Natural killer cell treated with Interleukin-12 subunit alpha and Interleukin-12 subunit beta and Interleukin-15 and Interleukin-18, amount 100 ng/mL, for 72 hours (primary cell): ENCODE measurements around the gene ROPN1L. TPM values are rescaled to one million over a fixed set of nuclear protein-coding genes. Genes with fewer than 3 reads are reported as not detected.
"Not testable (repeated sequence)": the region's sequence is repeated elsewhere in the genome, so short reads cannot be mapped to it uniquely, and the experiment has no call there.

Source experiments
- ATAC-seq, 2 donors: fragments of 150-1000 bp; cut with Tn5 transposase in 1 of 2; sonication (Bioruptor Pico), chemical (Tn5 transposase) in 1 of 2; 2 replicates each; pipeline ENCODE4 v1.10.0; 2021
- DNase-seq: peaks from one replicate; pipeline ENCODE4 v3.0.0; 2022; ENCODE audit warnings: low spot score
- H3K27ac Mint-ChIP-seq, 2 donors: 1 replicate in 1 of 2; 2 replicates in 1 of 2; pipeline ENCODE4 v1.8.0; 2022; ENCODE audit warnings: mixed read lengths in 2 of 2, mild to moderate bottlenecking in 1 of 2, moderate library complexity in 1 of 2
- H3K27me3 Mint-ChIP-seq, 2 donors: 1 replicate in 1 of 2; 2 replicates in 1 of 2; pipeline ENCODE4 v1.8.0; 2022; ENCODE audit warnings: mixed read lengths in 2 of 2
- H3K36me3 Mint-ChIP-seq: one replicate; pipeline ENCODE4 v1.8.0; 2022; ENCODE audit warnings: mixed read lengths
- H3K4me1 Mint-ChIP-seq, 2 donors: 1 replicate in 1 of 2; 2 replicates in 1 of 2; pipeline ENCODE4 v1.8.0; 2022; ENCODE audit warnings: low read depth in 2 of 2, mixed read lengths in 2 of 2, mild to moderate bottlenecking in 1 of 2
- H3K4me3 Mint-ChIP-seq: one replicate; pipeline ENCODE4 v1.8.0; 2022; ENCODE audit warnings: mixed read lengths
- H3K9me3 Mint-ChIP-seq: 2 replicates; pipeline ENCODE4 v1.8.0; 2022; ENCODE audit warnings: mixed read lengths
- total RNA-seq, 2 donors: library from RNA; stranded (reverse); gene quantifications; one replicate each; pipeline ENCODE4 v1.2.3, GENCODE V29; 2022

The ROPN1L gene
- total RNA-seq, 2 donors from 2014 or later = 0.57 to 2.6 TPM

DNA sequence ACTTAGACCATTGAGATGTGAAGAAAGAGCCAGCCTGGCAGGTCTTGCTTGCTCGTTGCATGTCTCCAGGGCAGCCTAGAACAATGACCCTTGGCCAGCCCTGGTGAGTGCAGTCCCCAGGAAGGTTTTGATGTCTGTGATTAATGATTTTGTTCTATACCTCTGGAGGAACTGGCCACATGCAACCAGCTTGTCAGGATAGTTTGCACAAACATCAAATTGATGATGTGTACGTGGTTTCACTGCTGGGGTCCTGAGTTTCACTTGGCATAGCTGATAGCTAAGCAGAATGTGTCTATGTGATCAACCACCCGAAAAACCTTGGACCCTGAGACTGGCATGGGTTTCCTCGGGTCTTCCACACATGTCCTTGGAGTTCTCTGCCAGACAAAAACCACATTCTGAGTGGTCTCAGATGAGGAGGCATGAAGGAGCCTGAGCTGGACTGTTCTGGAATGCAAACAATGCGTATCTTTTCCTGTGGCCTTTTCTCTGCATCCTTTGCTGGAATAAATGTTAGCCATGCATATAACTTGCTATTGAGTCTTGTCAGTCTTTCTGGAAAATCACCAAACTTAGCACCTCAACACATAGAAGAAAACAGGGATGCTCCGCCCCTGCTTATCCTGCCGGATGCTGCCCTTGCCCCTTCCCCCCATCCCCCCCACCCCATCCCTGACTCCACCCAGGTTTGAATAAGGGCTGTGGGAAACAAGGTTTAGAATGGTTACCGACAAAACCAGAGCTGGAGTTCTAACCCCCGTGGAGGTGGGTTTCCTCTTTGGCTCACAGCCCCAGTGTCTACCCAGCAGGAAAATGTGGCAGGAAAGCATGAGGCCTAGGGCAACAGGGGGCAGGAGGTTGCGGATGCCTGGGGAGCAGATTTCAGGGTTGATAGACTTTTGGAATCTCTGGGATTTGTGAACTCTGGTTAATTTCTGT is 72.1 kb downstream of the ROPN1L start:
- Mint-ChIP-seq H3K36me3 (peaks cover 5% of the 10 kb centered on the region), H3K27me3 (peaks cover 6% of the 10 kb centered on the region in 2 donors), H3K4me3 (no peak overlapping the region), H3K27ac (no peak overlapping the region), H3K9me3 (peaks cover 3% of the 10 kb centered on the region), H3K4me1 (peaks cover 0 to 4% of the 10 kb centered on the region in 2 donors)
- DNase-seq (no peak), ATAC-seq (no peak)

DNA sequence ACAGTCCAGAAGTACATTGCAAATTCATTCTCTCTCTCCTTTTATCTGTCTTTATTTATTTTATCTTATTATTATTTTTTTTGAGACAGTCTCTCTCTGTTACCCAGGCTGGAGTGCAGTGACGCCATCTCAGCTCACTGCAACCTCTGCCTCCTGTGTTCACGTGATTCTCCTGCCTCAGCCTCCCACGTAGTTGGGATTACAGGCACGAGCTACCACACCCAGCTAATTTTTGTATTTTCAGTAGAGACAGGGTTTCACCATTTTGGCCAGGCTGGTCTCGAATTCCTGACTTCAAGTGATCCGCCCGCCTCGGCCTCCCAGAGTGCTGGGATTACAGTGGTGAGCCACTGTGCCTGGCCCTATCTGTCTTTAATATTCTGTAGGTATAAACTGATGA is 72.9 kb downstream of the ROPN1L start:
- not testable (repeated sequence) for ATAC-seq, H3K9me3 Mint-ChIP-seq, H3K4me3 Mint-ChIP-seq, H3K27ac Mint-ChIP-seq, H3K36me3 Mint-ChIP-seq, DNase-seq, H3K27me3 Mint-ChIP-seq, H3K4me1 Mint-ChIP-seq

Other genes with a start within 250 kb of the ROPN1L start
- gene ATPSCKMT, start 192.0 kb upstream of the ROPN1L start, total RNA-seq = 10 to 100 TPM; 20.5 to 40.9 TPM
- gene CCT5, start 191.6 kb upstream of the ROPN1L start, total RNA-seq = 100 to 1,000 TPM; 311 to 417 TPM
- gene CMBL, start 134.0 kb upstream of the ROPN1L start, total RNA-seq = under 1 TPM in 1 of 2 donors, not detected in 1; 0.36 TPM
- gene MARCHF6, start 88.2 kb upstream of the ROPN1L start, total RNA-seq = 100 to 1,000 TPM; 114 to 120 TPM
- gene ANKRD33B, start 122.2 kb downstream of the ROPN1L start, total RNA-seq = 10 to 100 TPM; 10.9 to 18.9 TPM